ENCODE measurements around the gene INPP1. TPM values are rescaled to one million over a fixed set of nuclear protein-coding genes. Genes with fewer than 3 reads are reported as not detected.

INPP1 gene
- total RNA-seq: 10 to 100 TPM; 10.2 to 14.1 (median 12.9) TPM

DNA sequence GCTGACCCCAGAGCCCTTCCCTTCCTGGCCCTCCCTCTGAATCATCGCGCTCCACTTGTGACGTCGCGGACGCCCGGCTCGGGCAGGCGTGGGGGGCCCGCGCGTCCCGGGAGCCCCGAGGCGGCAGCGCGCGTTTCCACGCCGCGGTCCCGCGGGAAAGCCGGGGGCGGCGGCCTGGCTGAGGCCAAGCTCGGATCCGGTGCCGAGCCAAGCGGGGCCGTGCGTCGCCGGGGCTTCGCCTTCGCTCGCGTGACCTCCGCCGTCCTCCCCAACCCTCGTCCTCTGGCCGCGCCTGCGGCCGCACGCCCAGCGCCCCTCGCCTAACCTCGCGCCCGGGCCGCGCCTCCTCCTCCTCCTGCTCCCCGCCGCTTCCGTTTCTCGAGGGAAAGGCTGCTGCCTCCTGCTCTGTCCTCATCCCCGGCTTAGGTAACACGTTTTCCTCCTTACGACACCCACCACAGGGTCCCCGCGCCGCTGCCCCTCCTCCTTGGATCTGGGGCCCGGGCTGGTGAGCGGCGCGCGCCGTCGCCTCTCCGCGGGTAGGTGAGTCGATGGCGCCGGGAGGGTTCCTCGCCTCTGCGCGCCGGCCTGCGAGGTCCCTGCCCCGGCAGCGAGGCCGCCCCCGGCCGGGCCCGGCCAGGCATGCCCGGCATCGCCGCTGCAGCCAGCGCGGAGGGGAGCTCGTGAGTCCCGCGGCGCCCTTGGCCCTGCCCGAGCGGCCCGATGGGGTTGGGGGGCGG, at the start of gene INPP1:
Gene INPP1 (plus strand): TSS at position 54 of the 740 bp plus-strand sequence. CDS start 16,514 bp downstream, outside the sequence.
- TF ChIP-seq, protein P1, sequence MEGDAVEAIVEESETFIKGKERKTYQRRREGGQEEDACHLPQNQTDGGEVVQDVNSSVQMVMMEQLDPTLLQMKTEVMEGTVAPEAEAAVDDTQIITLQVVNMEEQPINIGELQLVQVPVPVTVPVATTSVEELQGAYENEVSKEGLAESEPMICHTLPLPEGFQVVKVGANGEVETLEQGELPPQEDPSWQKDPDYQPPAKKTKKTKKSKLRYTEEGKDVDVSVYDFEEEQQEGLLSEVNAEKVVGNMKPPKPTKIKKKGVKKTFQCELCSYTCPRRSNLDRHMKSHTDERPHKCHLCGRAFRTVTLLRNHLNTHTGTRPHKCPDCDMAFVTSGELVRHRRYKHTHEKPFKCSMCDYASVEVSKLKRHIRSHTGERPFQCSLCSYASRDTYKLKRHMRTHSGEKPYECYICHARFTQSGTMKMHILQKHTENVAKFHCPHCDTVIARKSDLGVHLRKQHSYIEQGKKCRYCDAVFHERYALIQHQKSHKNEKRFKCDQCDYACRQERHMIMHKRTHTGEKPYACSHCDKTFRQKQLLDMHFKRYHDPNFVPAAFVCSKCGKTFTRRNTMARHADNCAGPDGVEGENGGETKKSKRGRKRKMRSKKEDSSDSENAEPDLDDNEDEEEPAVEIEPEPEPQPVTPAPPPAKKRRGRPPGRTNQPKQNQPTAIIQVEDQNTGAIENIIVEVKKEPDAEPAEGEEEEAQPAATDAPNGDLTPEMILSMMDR (IDR thresholded peaks at IDR 0.05; ENCODE audit: low read depth): no peak

- TF ChIP-seq, protein P1 (IDR thresholded peaks at IDR 0.05; ENCODE audit: low read depth): no peak
These were observed 42.4 kb upstream of the INPP1 start for GRCh38 chr2:190301032-190301431.

GRCh38 chr2:190302052-190302451, 41.3 kb upstream of the INPP1 start:
- TF ChIP-seq, protein P1 (IDR thresholded peaks at IDR 0.05; ENCODE audit: low read depth): no peak

DNA sequence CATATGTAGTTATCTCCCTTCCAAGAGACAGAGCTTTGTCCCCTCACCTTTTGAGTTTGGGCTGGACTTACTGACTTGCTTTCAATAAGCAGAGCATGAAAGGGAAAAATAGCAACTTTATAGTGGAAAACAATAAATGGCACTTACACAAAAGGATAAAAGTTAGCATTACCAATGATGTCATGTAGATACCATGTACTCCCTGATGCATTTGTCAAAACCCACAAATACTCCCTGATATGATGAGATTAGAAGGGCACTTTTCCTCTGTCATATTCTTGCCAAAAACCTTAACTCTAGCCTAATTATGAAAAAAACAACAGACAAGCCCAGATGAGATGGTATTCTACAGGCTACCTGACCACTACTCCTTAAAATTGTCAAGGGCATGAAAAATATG, 39.7 kb upstream of the INPP1 start:
- TF ChIP-seq, protein P1 (IDR thresholded peaks at IDR 0.05; ENCODE audit: low read depth): no peak

DNA sequence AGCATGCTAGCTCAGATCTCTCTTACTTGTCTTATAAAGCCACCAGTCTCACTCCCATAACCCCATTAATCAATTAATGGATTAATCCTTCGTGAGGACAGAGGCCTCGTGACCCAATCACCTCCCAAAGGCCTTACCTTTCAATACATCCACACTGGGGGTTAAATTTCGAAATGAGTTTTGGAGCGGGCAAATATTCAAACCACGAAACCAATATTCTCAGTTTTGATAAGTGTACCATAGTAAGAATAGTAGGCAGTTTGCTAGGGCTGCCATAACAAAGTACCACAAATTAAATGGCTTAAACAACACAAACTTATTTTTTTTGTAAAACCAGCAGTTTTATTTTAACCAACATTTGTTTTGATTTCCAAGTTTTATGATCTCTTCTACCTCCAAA, 39.0 kb upstream of the INPP1 start:
- TF ChIP-seq, protein P1 (IDR thresholded peaks at IDR 0.05; ENCODE audit: low read depth): no peak

- TF ChIP-seq, protein P1 (IDR thresholded peaks at IDR 0.05; ENCODE audit: low read depth): no peak
These were observed 35.4 kb upstream of the INPP1 start for GRCh38 chr2:190308031-190308430.

DNA sequence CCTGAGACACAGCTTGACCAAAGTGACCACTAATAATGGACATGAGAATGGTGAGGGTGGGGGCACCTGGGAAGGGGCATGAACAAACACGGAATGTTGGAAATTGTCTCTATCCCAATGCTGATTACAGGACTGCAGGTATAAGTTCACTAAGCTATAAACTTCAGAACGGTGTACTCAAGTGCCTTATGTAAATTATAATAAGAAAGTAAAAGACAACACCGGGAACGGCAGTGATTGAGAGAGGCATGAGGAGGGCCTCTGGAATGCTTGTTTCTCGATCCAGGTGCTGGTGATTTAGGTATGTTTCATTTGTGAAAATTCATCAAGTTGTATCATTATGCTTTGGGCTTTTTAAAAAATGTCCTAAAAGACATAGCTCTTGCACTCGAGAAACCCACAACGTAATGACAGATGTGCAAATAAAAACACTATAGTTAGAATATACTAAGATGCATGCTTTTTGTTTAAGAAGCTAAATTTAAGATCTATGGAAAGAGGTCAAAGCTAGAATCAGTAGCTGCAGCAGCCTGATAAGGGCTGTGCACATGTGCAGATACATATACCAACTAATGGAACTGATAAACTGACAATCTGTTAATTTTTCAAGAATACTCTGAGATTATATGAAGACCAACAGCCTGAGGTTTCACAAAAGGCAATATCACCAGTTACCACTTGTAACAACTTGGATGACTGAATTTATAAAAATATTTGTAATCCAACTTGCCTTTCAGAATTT, 31.3 kb upstream of the INPP1 start:
- TF ChIP-seq, protein P1 (IDR thresholded peaks at IDR 0.05; ENCODE audit: low read depth): no peak

All from subcutaneous adipose tissue (tissue), 4 donors.